WTC11 (cell line): ENCODE measurements around the gene GAS2L1. TPM values are rescaled to one million over a fixed set of nuclear protein-coding genes. Genes with fewer than 3 reads are reported as not detected.

ENCODE experiments used
- ATAC-seq: fragments of 200-7000 bp; cut with Tn5 transposase; 2 replicates; pipeline ENCODE4 v1.10.0; 2021; ENCODE audit warnings: mild to moderate bottlenecking, moderate library complexity
- CTCF ChIA-PET: fragments of 300-600 bp; sonication (Branson Sonifier 250); formaldehyde crosslinking; loops from one replicate; lab custom pipeline; 2021; ENCODE audit warnings: antibody characterized with exemption; lab: Charles Lee
- POLR2A ChIA-PET: fragments of 350-600 bp; sonication (Branson Sonifier 250); formaldehyde crosslinking; loops from one replicate; lab custom pipeline; 2021; ENCODE audit warnings: antibody characterized with exemption; lab: Charles Lee
- DNase-seq: peaks from one replicate; pipeline ENCODE4 v3.0.0; 2021; ENCODE audit warnings: low spot score
- H3K27ac Mint-ChIP-seq: 2 replicates; pipeline ENCODE4 v1.8.0; 2021; ENCODE audit warnings: mixed read lengths
- H3K27me3 Mint-ChIP-seq: 2 replicates; pipeline ENCODE4 v1.8.0; 2021; ENCODE audit warnings: low read depth, mild to moderate bottlenecking, moderate library complexity, mixed read lengths
- H3K36me3 Mint-ChIP-seq: 2 replicates; pipeline ENCODE4 v1.8.0; 2021; ENCODE audit warnings: mixed read lengths
- H3K4me1 Mint-ChIP-seq: 2 replicates; pipeline ENCODE4 v1.8.0; 2022; ENCODE audit warnings: mixed read lengths
- H3K4me3 Mint-ChIP-seq: 2 replicates; pipeline ENCODE4 v1.8.0; 2021; ENCODE audit warnings: mild to moderate bottlenecking, moderate library complexity, mixed read lengths
- H3K9me3 Mint-ChIP-seq: 2 replicates; pipeline ENCODE4 v1.8.0; 2021; ENCODE audit warnings: mixed read lengths
- CBFB ChIP-seq: sonication (generic); formaldehyde crosslinking; IDR thresholded peaks from 2 replicates; pipeline ENCODE4 v1.8.1; 2022; ENCODE audit warnings: mild to moderate bottlenecking, low read depth, missing genetic modification reagents
- EMX1 ChIP-seq: fragments of 250-450 bp; sonication (Bioruptor Pico); IDR thresholded peaks from 2 replicates; pipeline ENCODE4 v1.8.0; 2021; ENCODE audit warnings: mild to moderate bottlenecking
- FOXP1 ChIP-seq: sonication (generic); formaldehyde crosslinking; IDR thresholded peaks from 2 replicates; pipeline ENCODE4 v1.8.0; 2022; ENCODE audit warnings: missing genetic modification reagents, mild to moderate bottlenecking, moderate library complexity, borderline replicate concordance
- HMGA2 ChIP-seq: fragments of 250-450 bp; sonication (Bioruptor Pico); IDR thresholded peaks from 2 replicates; pipeline ENCODE4 v1.4.0; 2021; ENCODE audit warnings: mild to moderate bottlenecking, moderate library complexity
- NFYB ChIP-seq: sonication (generic); formaldehyde crosslinking; conservative IDR thresholded peaks from 2 replicates; pipeline ENCODE4 v1.8.0; 2022; ENCODE audit warnings: low read depth, missing genetic modification reagents
- NR2C2 ChIP-seq: sonication (generic); formaldehyde crosslinking; IDR thresholded peaks from 2 replicates; pipeline ENCODE4 v1.8.0; 2022; ENCODE audit warnings: mild to moderate bottlenecking, missing genetic modification reagents
- PRRX2 ChIP-seq: fragments of 250-450 bp; sonication (Bioruptor Pico); IDR thresholded peaks from 2 replicates; pipeline ENCODE4 v1.8.0; 2021; ENCODE audit warnings: mild to moderate bottlenecking
- SMAD3 ChIP-seq: sonication (generic); formaldehyde crosslinking; IDR thresholded peaks from 2 replicates; pipeline ENCODE4 v1.8.0; 2022; ENCODE audit warnings: missing genetic modification reagents, mild to moderate bottlenecking, borderline replicate concordance
- SP1 ChIP-seq: sonication (generic); formaldehyde crosslinking; conservative IDR thresholded peaks from 2 replicates; pipeline ENCODE4 v1.8.1; 2022; ENCODE audit warnings: missing genetic modification reagents
- TEAD1 ChIP-seq: sonication (generic); formaldehyde crosslinking; IDR thresholded peaks from 2 replicates; pipeline ENCODE4 v1.8.0; 2022; ENCODE audit warnings: mild to moderate bottlenecking, missing genetic modification reagents
- TP53 ChIP-seq: sonication (generic); formaldehyde crosslinking; IDR thresholded peaks from 2 replicates; pipeline ENCODE4 v1.8.1; 2023; ENCODE audit warnings: mild to moderate bottlenecking, missing genetic modification reagents
- ZNF121 ChIP-seq: sonication (generic); formaldehyde crosslinking; IDR thresholded peaks from 2 replicates; pipeline ENCODE4 v1.8.0; 2023; ENCODE audit warnings: missing genetic modification reagents
- ZNF263 ChIP-seq: sonication (generic); formaldehyde crosslinking; IDR thresholded peaks from 2 replicates; pipeline ENCODE4 v1.8.1; 2022; ENCODE audit warnings: low read depth, mild to moderate bottlenecking, moderate library complexity, missing genetic modification reagents
- ZNF317 ChIP-seq: sonication (generic); formaldehyde crosslinking; IDR thresholded peaks from 2 replicates; pipeline ENCODE4 v1.8.1; 2023; ENCODE audit warnings: low read depth, mild to moderate bottlenecking, moderate library complexity, missing genetic modification reagents, borderline replicate concordance
- ZNF671 ChIP-seq: fragments of 250-450 bp; sonication (Bioruptor Pico); IDR thresholded peaks from 2 replicates; pipeline ENCODE4 v1.8.0; 2021; ENCODE audit warnings: mild to moderate bottlenecking
- total RNA-seq: library from RNA; stranded (reverse); gene quantifications from 3 replicates; pipeline ENCODE4 v1.2.3, GENCODE V29; 2021
- TF ChIP-seq, protein P1 (sequence below): sonication (generic); formaldehyde crosslinking; IDR thresholded peaks from 2 replicates; pipeline ENCODE4 v1.8.1; 2023; ENCODE audit warnings: mild to moderate bottlenecking, missing genetic modification reagents
- TF ChIP-seq, protein P2 (sequence below): fragments of 250-450 bp; sonication (Bioruptor Pico); IDR thresholded peaks from 2 replicates; pipeline ENCODE4 v1.9.0; 2021; ENCODE audit warnings: mild to moderate bottlenecking
- TF ChIP-seq, protein P3 (sequence below): sonication (generic); formaldehyde crosslinking; IDR thresholded peaks from 2 replicates; pipeline ENCODE4 v1.8.0; 2022; ENCODE audit warnings: mild to moderate bottlenecking, missing genetic modification reagents
- TF ChIP-seq, protein P4 (sequence below): sonication (generic); formaldehyde crosslinking; IDR thresholded peaks from 2 replicates; pipeline ENCODE4 v1.8.0; 2022; ENCODE audit warnings: missing genetic modification reagents
- TF ChIP-seq, protein P5 (sequence below): fragments of 250-450 bp; sonication (Bioruptor Pico); IDR thresholded peaks from 2 replicates; pipeline ENCODE4 v2.1.2; 2022; ENCODE audit warnings: mild to moderate bottlenecking, moderate library complexity

Gene GAS2L1
- total RNA-seq, 1 experiment from 2014 or later = 19.9 TPM

DNA sequence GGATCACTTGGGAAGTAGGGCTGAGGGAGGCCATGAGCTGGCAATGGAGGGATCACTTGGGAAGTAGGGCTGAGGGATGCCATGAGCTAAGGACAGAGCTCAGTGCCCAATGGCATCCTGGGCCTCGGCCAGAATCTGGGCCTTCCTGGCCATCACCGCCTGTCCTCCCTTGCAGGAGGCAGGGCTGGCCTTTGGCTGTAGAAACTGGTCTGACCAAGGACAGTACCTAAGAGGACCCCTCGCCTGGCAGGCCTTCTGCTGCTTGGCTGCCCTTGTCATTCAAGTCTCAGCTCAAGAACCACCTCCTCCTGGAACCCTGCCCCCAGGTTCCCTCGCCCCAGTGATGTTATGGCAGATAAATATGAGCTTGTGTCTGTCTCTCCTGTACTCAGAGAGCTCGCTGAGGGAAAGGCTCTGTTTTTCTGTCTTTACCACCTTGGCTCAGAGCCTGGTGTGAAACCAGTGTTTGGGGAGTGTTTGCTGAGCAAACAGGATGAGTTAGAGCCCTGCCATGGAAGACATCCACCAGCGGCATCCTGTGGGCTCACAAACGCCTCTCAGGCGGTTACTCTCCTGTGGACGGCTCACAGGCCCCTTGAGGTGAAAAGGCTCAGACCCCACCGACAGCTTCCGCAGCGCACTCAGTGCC lies 28.4 kb downstream of the GAS2L1 start:
- POLR2A ChIA-PET = interaction anchor here (0.5 kb wide), 1 partner anchor 600 kb away, joined by 4 read pairs; no protein-coding TSS in a partner anchor
- Mint-ChIP-seq H3K27me3 (no peaks in the 10 kb centered on the region), H3K4me3 (no peak overlapping the region), H3K9me3 (no peaks in the 10 kb centered on the region), H3K27ac (no peak overlapping the region), H3K4me1 (no peaks in the 10 kb centered on the region), H3K36me3 (peaks cover 33% of the 10 kb centered on the region; the same call in 1 of the 2 replicates)
- no peak for ATAC-seq
- no peak for DNase-seq
- CTCF ChIA-PET = no interaction called here
- TF ChIP-seq NFYB (no peak), TEAD1 (no peak), HMGA2 (CRISPR knock-in tag) (no peak), SP1 (no peak), EMX1 (CRISPR knock-in tag) (no peak), SMAD3 (no peak), NR2C2 (CRISPR knock-in tag) (no peak), ZNF317 (CRISPR knock-in tag) (no peak), TP53 (CRISPR knock-in tag) (no peak), FOXP1 (CRISPR knock-in tag) (no peak), ZNF263 (CRISPR knock-in tag) (no peak), CBFB (CRISPR knock-in tag) (no peak), PRRX2 (CRISPR knock-in tag) (no peak), ZNF671 (CRISPR knock-in tag) (no peak), ZNF121 (CRISPR knock-in tag) (no peak)
- TF ChIP-seq, protein P1, sequence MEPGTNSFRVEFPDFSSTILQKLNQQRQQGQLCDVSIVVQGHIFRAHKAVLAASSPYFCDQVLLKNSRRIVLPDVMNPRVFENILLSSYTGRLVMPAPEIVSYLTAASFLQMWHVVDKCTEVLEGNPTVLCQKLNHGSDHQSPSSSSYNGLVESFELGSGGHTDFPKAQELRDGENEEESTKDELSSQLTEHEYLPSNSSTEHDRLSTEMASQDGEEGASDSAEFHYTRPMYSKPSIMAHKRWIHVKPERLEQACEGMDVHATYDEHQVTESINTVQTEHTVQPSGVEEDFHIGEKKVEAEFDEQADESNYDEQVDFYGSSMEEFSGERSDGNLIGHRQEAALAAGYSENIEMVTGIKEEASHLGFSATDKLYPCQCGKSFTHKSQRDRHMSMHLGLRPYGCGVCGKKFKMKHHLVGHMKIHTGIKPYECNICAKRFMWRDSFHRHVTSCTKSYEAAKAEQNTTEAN (CRISPR knock-in tag) = no peak
- TF ChIP-seq, protein P2, sequence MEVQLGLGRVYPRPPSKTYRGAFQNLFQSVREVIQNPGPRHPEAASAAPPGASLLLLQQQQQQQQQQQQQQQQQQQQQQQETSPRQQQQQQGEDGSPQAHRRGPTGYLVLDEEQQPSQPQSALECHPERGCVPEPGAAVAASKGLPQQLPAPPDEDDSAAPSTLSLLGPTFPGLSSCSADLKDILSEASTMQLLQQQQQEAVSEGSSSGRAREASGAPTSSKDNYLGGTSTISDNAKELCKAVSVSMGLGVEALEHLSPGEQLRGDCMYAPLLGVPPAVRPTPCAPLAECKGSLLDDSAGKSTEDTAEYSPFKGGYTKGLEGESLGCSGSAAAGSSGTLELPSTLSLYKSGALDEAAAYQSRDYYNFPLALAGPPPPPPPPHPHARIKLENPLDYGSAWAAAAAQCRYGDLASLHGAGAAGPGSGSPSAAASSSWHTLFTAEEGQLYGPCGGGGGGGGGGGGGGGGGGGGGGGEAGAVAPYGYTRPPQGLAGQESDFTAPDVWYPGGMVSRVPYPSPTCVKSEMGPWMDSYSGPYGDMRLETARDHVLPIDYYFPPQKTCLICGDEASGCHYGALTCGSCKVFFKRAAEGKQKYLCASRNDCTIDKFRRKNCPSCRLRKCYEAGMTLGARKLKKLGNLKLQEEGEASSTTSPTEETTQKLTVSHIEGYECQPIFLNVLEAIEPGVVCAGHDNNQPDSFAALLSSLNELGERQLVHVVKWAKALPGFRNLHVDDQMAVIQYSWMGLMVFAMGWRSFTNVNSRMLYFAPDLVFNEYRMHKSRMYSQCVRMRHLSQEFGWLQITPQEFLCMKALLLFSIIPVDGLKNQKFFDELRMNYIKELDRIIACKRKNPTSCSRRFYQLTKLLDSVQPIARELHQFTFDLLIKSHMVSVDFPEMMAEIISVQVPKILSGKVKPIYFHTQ (CRISPR knock-in tag) = no peak
- TF ChIP-seq, protein P3, sequence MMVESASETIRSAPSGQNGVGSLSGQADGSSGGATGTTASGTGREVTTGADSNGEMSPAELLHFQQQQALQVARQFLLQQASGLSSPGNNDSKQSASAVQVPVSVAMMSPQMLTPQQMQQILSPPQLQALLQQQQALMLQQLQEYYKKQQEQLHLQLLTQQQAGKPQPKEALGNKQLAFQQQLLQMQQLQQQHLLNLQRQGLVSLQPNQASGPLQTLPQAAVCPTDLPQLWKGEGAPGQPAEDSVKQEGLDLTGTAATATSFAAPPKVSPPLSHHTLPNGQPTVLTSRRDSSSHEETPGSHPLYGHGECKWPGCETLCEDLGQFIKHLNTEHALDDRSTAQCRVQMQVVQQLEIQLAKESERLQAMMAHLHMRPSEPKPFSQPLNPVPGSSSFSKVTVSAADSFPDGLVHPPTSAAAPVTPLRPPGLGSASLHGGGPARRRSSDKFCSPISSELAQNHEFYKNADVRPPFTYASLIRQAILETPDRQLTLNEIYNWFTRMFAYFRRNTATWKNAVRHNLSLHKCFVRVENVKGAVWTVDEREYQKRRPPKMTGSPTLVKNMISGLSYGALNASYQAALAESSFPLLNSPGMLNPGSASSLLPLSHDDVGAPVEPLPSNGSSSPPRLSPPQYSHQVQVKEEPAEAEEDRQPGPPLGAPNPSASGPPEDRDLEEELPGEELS (CRISPR knock-in tag) = no peak

DNA sequence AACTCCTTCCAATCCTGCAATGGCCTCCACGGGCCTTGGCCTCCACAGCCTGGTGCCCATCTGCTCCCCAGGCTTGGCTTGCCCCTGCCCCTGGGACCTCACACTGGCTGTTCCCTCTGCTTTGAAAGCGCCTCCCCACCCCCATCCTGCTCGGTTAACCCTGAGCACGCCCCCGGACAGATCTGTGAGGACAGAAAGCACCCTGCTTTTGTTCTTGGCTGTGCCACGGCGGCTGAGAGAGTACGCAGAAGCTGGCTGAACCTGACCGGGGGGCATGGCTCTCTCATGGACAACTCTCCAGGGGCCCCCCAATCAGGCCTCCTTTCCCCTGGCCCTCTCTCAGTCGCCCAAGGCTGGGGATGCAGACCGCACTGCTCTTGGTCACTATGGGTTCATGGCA lies 29.2 kb downstream of the GAS2L1 start:
- no peaks in the 10 kb centered on the region for H3K9me3 Mint-ChIP-seq
- ATAC-seq (no peak), DNase-seq (no peak)
- no peak overlapping the region for H3K4me3 Mint-ChIP-seq
- no peak overlapping the region for H3K27ac Mint-ChIP-seq
- H3K27me3 Mint-ChIP-seq = no peaks in the 10 kb centered on the region
- POLR2A ChIA-PET = no interaction called here
- CTCF ChIA-PET = no interaction called here
- TF ChIP-seq, protein P4, sequence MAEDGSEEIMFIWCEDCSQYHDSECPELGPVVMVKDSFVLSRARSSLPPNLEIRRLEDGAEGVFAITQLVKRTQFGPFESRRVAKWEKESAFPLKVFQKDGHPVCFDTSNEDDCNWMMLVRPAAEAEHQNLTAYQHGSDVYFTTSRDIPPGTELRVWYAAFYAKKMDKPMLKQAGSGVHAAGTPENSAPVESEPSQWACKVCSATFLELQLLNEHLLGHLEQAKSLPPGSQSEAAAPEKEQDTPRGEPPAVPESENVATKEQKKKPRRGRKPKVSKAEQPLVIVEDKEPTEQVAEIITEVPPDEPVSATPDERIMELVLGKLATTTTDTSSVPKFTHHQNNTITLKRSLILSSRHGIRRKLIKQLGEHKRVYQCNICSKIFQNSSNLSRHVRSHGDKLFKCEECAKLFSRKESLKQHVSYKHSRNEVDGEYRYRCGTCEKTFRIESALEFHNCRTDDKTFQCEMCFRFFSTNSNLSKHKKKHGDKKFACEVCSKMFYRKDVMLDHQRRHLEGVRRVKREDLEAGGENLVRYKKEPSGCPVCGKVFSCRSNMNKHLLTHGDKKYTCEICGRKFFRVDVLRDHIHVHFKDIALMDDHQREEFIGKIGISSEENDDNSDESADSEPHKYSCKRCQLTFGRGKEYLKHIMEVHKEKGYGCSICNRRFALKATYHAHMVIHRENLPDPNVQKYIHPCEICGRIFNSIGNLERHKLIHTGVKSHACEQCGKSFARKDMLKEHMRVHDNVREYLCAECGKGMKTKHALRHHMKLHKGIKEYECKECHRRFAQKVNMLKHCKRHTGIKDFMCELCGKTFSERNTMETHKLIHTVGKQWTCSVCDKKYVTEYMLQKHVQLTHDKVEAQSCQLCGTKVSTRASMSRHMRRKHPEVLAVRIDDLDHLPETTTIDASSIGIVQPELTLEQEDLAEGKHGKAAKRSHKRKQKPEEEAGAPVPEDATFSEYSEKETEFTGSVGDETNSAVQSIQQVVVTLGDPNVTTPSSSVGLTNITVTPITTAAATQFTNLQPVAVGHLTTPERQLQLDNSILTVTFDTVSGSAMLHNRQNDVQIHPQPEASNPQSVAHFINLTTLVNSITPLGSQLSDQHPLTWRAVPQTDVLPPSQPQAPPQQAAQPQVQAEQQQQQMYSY (CRISPR knock-in tag) = no peak
- TF ChIP-seq, protein P5, sequence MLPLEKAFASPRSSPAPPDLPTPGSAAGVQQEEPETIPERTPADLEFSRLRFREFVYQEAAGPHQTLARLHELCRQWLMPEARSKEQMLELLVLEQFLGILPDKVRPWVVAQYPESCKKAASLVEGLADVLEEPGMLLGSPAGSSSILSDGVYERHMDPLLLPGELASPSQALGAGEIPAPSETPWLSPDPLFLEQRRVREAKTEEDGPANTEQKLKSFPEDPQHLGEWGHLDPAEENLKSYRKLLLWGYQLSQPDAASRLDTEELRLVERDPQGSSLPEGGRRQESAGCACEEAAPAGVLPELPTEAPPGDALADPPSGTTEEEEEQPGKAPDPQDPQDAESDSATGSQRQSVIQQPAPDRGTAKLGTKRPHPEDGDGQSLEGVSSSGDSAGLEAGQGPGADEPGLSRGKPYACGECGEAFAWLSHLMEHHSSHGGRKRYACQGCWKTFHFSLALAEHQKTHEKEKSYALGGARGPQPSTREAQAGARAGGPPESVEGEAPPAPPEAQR (CRISPR knock-in tag) = no peak
- TF ChIP-seq, protein P3 (CRISPR knock-in tag) = no peak
- H3K36me3 Mint-ChIP-seq = peaks cover 33% of the 10 kb centered on the region; the same call in 1 of the 2 replicates
- no peaks in the 10 kb centered on the region for H3K4me1 Mint-ChIP-seq
